Right lobe of liver (tissue), 6 donors: ENCODE measurements around the gene CHRNA1. TPM values are rescaled to one million over a fixed set of nuclear protein-coding genes. Genes with fewer than 3 reads are reported as not detected.

ENCODE experiments used
- ATAC-seq, 4 donors: fragments of 200-7000 bp; cut with Tn5 transposase; one replicate each; pipeline ENCODE4 v1.9.1; 2020; ENCODE audit warnings: mild to moderate bottlenecking in 4 of 4, moderate library complexity in 4 of 4
- DNase-seq, 3 donors: peaks; one replicate each; pipeline ENCODE4 v3.0.0-alpha.2; 2020
- H3K27ac ChIP-seq, 3 donors: fragments of 200-600 bp; one replicate each; pipeline ENCODE4 v1.8.0; 2022
- H3K27me3 ChIP-seq, 2 donors: fragments of 200-600 bp; one replicate each; pipeline ENCODE4 v1.8.0; 2022
- H3K36me3 ChIP-seq, 4 donors: fragments of 200-600 bp; sonication (generic) in 1 of 4; one replicate each; pipeline versions ENCODE4 v1.5.1 to v1.8.0; 2017 to 2022; ENCODE audit warnings: control low read depth in 1 of 4
- H3K4me1 ChIP-seq, 4 donors: fragments of 200-600 bp; sonication (generic) in 1 of 4; one replicate each; pipeline versions ENCODE4 v1.5.1 to v1.8.0; 2017 to 2022; ENCODE audit warnings: control low read depth in 1 of 4
- H3K4me3 ChIP-seq, 3 donors: fragments of 200-600 bp; one replicate each; pipeline ENCODE4 v1.8.0; 2022
- H3K9me3 ChIP-seq, 4 donors: fragments of 200-600 bp; sonication (generic) in 1 of 4; one replicate each; pipeline versions ENCODE4 v1.5.1 to v1.8.0; 2017 to 2022; ENCODE audit warnings: control low read depth in 1 of 4
- CTCF ChIP-seq, 4 donors: fragments of 200-600 bp in 3 of 4; fragments of 450-650 bp in 1 of 4; IDR thresholded peaks; one replicate each; pipeline versions ENCODE4 v1.5.1 to v1.8.0; 2016 to 2022; ENCODE audit warnings: antibody characterized with exemption in 4 of 4, mild to moderate bottlenecking in 2 of 4
- POLR2A ChIP-seq: fragments of 450-650 bp; IDR thresholded peaks from one replicate; pipeline ENCODE4 v1.6.1; 2017; ENCODE audit warnings: antibody characterized with exemption, mild to moderate bottlenecking
- WGBS: methylation state at CpG from one replicate; pipeline ENCODE4 v1.1.6; 2018; ENCODE audit warnings: low coverage, low lambda C conversion rate; ENCODE audit not compliant: insufficient coverage; ENCODE audit errors: missing lambda C conversion rate; 5-methylcytosine and 5-hydroxymethylcytosine counted together
- intact Hi-C, 2 donors: fragments of 100-400 bp; cut with DNase I; formaldehyde crosslinking; loops; one replicate each; pipeline versions ENCODE4 v1.11.2 to v1.14.1; 2022
- total RNA-seq, 6 experiments: library from RNA; depleted of rRNA in 2 of 6; stranded (reverse); fragments of >200 nt in 2 of 6; fragmentation: NEBNext Ultra II Directional in 3 of 6; extraction: Animal tissue kit (Norgen Biotek cat#: 25700) in 3 of 6; gene quantifications; one replicate each; pipeline versions ENCODE4 v1.1.0 to v1.2.4, GENCODE V29; 2016 to 2023
- donor health status: DM: no; HTN: yes; CAD: no.
- donor health status: DM: no; HTN: no; CAD: no.
- donor health status: DM: no; HTN: no; CAD: no.
- donor health status: DM: no; HTN: yes; CAD: no.
- donor health status: DM: no; HTN: yes; CAD: no.

Gene CHRNA1
- total RNA-seq, 6 experiments from 2014 or later: 0.19 TPM; not detected in 5

- TF ChIP-seq POLR2A: no peak
- TF ChIP-seq CTCF (IDR thresholded peaks at IDR 0.05): no peak
- Histone ChIP-seq H3K36me3 (no peaks in the 10 kb centered on the region), H3K4me1 (no peaks in the 10 kb centered on the region), H3K9me3 (no peaks in the 10 kb centered on the region), H3K27me3 (no peaks in the 10 kb centered on the region), H3K27ac (no peak overlapping the region), H3K4me3 (no peak overlapping the region)
- DNase-seq (no peak), ATAC-seq (no peak)
- intact Hi-C loops: no loop called here
- 93% methylated on average over 4 of the region's 4 CpGs for WGBS
Observed at GRCh38 chr2:174802459-174802858, 38.2 kb upstream of the CHRNA1 start.

- Histone ChIP-seq H3K27me3 (no peaks in the 10 kb centered on the region), H3K36me3 (no peaks in the 10 kb centered on the region), H3K4me3 (no peak overlapping the region), H3K27ac (no peak overlapping the region), H3K4me1 (no peaks in the 10 kb centered on the region), H3K9me3 (no peaks in the 10 kb centered on the region)
- intact Hi-C loops: no loop called here
- TF ChIP-seq CTCF (IDR thresholded peaks at IDR 0.05) (no peak), POLR2A (no peak)
- WGBS: 77% methylated on average over 8 of the region's 8 CpGs
- ATAC-seq: no peak
- no peak for DNase-seq
Observed at GRCh38 chr2:174800436-174801205, 36.3 kb upstream of the CHRNA1 start.

- no peak for DNase-seq
- TF ChIP-seq CTCF (IDR thresholded peaks at IDR 0.05) (no peak), POLR2A (no peak)
- no peaks in the 10 kb centered on the region for H3K27me3 ChIP-seq
- WGBS: 60% methylated on average over 1 of the region's 1 CpG
- H3K9me3 ChIP-seq: no peaks in the 10 kb centered on the region
- no peaks in the 10 kb centered on the region for H3K36me3 ChIP-seq
- H3K27ac ChIP-seq: no peak overlapping the region
- no peak for ATAC-seq
- intact Hi-C loops: no loop called here
- no peak overlapping the region for H3K4me3 ChIP-seq
- H3K4me1 ChIP-seq: no peaks in the 10 kb centered on the region
Observed at GRCh38 chr2:174798801-174799200, 34.5 kb upstream of the CHRNA1 start.

GRCh38 chr2:174797781-174798276, 33.6 kb upstream of the CHRNA1 start:
- no peak for DNase-seq
- Histone ChIP-seq H3K27me3 (no peaks in the 10 kb centered on the region), H3K9me3 (no peaks in the 10 kb centered on the region), H3K36me3 (no peaks in the 10 kb centered on the region), H3K27ac (no peak overlapping the region), H3K4me1 (no peaks in the 10 kb centered on the region), H3K4me3 (no peak overlapping the region)
- ATAC-seq: no peak
- 77% methylated on average over 1 of the region's 1 CpG for WGBS
- intact Hi-C loops: no loop called here
- TF ChIP-seq CTCF (IDR thresholded peaks at IDR 0.05): no peak
- TF ChIP-seq POLR2A: no peak
